Caco-2 (cell line): ENCODE measurements around the gene DOCK10. TPM values are rescaled to one million over a fixed set of nuclear protein-coding genes. Genes with fewer than 3 reads are reported as not detected.

Experiments used
- BruUV-seq: library from RNA; stranded (reverse); fragments of 400-500 nt; replicated peaks from 2 replicates; lab custom pipeline; 2021; lab: Mats Ljungman, UMichigan
- CTCF ChIA-PET: fragments of 300-600 bp; sonication (Branson Sonifier 250); formaldehyde crosslinking; loops from one replicate; lab custom pipeline; 2022; ENCODE audit warnings: antibody characterized with exemption; lab: Charles Lee
- POLR2A ChIA-PET: fragments of 300-600 bp; sonication (Branson Sonifier 250); formaldehyde crosslinking; loops from one replicate; lab custom pipeline; 2022; ENCODE audit warnings: antibody characterized with exemption; lab: Charles Lee
- DNase-seq, 2 experiments: peaks; one replicate each; pipeline versions ENCODE4 v3.0.0 to v3.0.0-alpha.2; 2020 to 2022
- H3K27me3 ChIP-seq: replicated peaks from 2 replicates; pipeline ENCODE4 v1.6.0; 2011; ENCODE audit warnings: low read length; ENCODE audit not compliant: control insufficient read depth, insufficient read depth
- H3K36me3 ChIP-seq: 2 replicates; pipeline ENCODE4 v1.5.1; 2011; ENCODE audit warnings: low read length; ENCODE audit not compliant: control insufficient read depth, insufficient read depth
- H3K4me1 ChIP-seq: fragments of 250-450 bp; sonication (Bioruptor Pico); 2 replicates; pipeline ENCODE4 v1.5.1; 2020; ENCODE audit warnings: mild to moderate bottlenecking
- H3K4me3 ChIP-seq: 2 replicates; pipeline ENCODE4 v1.5.1; 2011; ENCODE audit warnings: low read depth, mild to moderate bottlenecking, control low read depth, low read length
- H3K9me3 ChIP-seq: fragments of 250-450 bp; sonication (Bioruptor Pico); 2 replicates; pipeline ENCODE4 v1.5.1; 2020; ENCODE audit warnings: mild to moderate bottlenecking, moderate library complexity
- H3K27ac Mint-ChIP-seq: one replicate; pipeline ENCODE4 v1.8.0; 2022; ENCODE audit warnings: mixed read lengths; ENCODE audit not compliant: unreplicated experiment
- H3K27me3 Mint-ChIP-seq: one replicate; pipeline ENCODE4 v1.8.0; 2022; ENCODE audit warnings: mixed read lengths; ENCODE audit not compliant: insufficient read depth, unreplicated experiment
- H3K36me3 Mint-ChIP-seq: one replicate; pipeline ENCODE4 v1.8.0; 2022; ENCODE audit warnings: mild to moderate bottlenecking, mixed read lengths; ENCODE audit not compliant: insufficient read depth, unreplicated experiment
- H3K4me1 Mint-ChIP-seq: one replicate; pipeline ENCODE4 v1.8.0; 2022; ENCODE audit warnings: low read depth, mixed read lengths; ENCODE audit not compliant: unreplicated experiment
- H3K4me3 Mint-ChIP-seq: one replicate; pipeline ENCODE4 v1.8.0; 2022; ENCODE audit warnings: mild to moderate bottlenecking, moderate library complexity, mixed read lengths; ENCODE audit not compliant: unreplicated experiment
- H3K9me3 Mint-ChIP-seq: one replicate; pipeline ENCODE4 v1.8.0; 2022; ENCODE audit warnings: mixed read lengths; ENCODE audit not compliant: unreplicated experiment
- intact Hi-C: fragments of 100-400 bp; cut with micrococcal nuclease; formaldehyde crosslinking; loops from one replicate; pipeline ENCODE4 v1.10.0; 2022; ENCODE audit not compliant: unreplicated experiment
- total RNA-seq: library from RNA; stranded (reverse); gene quantifications from 2 replicates; pipeline ENCODE4 v1.2.3, GENCODE V29; 2022
- TF ChIP-seq, protein P1 (sequence below), 2 experiments: fragments of 200-600 bp in 1 of 2; IDR thresholded peaks; 1 replicate in 1 of 2; 2 replicates in 1 of 2; pipeline versions ENCODE4 v1.5.1 to v1.8.0; 2011 to 2022; ENCODE audit warnings: antibody characterized with exemption in 1 of 2, control low read depth in 1 of 2, inconsistent platforms in 1 of 2, low read depth in 1 of 2, low read length in 1 of 2, mild to moderate bottlenecking in 1 of 2, moderate library complexity in 1 of 2; ENCODE audit not compliant: insufficient read depth in 1 of 2, severe bottlenecking in 1 of 2, unreplicated experiment in 1 of 2

Gene DOCK10
- total RNA-seq, 1 experiment from 2014 or later = not detected

DNA sequence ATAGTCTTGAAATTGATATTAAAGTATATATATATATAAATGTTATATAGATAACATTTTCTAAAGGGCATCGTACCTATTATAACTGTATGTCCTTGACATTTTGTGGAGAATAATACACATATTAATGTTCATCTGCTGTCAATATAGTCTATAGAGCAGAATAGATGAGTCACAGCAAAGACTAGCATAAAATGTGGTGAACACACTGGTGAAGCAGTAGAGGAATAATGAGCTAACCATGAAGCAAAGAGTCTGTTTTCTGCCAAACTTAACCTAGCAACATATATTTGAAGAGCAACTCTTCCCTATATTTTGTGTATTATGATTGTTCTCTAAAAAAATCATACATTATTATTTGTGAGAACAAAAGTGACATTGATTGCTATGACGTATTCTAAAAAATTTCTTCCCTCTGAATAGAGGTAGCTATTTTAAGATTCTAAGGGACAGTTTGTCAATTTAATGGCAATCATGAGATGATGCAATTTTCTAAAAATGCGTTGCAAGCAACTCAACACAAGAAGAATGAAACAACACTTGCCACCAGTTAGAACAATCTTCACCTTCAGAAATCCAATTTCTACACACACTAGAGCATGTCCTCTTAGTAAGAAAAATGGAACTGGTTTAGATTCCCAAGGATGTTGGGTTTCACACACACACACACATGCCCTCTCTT, 22.0 kb downstream of the DOCK10 start:
- Mint-ChIP-seq H3K36me3 (no peaks in the 10 kb centered on the region), H3K27ac (no peak overlapping the region), H3K9me3 (no peaks in the 10 kb centered on the region), H3K4me1 (no peaks in the 10 kb centered on the region), H3K4me3 (no peak overlapping the region), H3K27me3 (peaks cover 3% of the 10 kb centered on the region)
- H3K4me3 ChIP-seq = no peak overlapping the region
- H3K36me3 ChIP-seq = no peaks in the 10 kb centered on the region
- TF ChIP-seq, protein P1, sequence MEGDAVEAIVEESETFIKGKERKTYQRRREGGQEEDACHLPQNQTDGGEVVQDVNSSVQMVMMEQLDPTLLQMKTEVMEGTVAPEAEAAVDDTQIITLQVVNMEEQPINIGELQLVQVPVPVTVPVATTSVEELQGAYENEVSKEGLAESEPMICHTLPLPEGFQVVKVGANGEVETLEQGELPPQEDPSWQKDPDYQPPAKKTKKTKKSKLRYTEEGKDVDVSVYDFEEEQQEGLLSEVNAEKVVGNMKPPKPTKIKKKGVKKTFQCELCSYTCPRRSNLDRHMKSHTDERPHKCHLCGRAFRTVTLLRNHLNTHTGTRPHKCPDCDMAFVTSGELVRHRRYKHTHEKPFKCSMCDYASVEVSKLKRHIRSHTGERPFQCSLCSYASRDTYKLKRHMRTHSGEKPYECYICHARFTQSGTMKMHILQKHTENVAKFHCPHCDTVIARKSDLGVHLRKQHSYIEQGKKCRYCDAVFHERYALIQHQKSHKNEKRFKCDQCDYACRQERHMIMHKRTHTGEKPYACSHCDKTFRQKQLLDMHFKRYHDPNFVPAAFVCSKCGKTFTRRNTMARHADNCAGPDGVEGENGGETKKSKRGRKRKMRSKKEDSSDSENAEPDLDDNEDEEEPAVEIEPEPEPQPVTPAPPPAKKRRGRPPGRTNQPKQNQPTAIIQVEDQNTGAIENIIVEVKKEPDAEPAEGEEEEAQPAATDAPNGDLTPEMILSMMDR (IDR thresholded peaks at IDR 0.05; ENCODE audit: insufficient read depth in 1 of 2, low read depth in 1 of 2, low read length in 1 of 2, severe bottlenecking in 1 of 2, unreplicated experiment in 1 of 2) = no peak
- no peaks in the 10 kb centered on the region for H3K9me3 ChIP-seq
- POLR2A ChIA-PET = no interaction called here
- CTCF ChIA-PET = no interaction called here
- no peaks in the 10 kb centered on the region for H3K4me1 ChIP-seq
- no peaks in the 10 kb centered on the region for H3K27me3 ChIP-seq
- intact Hi-C loops = no loop called here
- no TSS peak for BruUV-seq
- no peak for DNase-seq

DNA sequence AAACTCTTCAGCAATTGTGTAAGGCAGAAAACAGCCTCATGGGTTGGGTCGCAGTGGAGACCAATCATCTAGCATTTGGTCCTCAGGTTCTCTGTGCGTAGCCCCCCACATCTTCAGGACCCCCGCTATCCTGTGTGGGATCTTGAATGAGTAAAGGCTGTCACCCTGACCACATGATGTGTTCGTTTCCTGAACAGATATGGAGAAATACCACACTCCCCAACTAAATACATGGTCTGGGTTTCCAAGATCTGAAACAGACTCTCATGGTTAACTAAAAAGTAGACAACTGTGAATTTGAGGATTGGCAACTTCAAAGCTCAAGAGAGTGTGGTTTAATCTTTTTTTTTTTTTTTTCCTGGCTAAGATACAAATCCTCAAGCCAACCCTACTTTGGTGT, 23.2 kb downstream of the DOCK10 start:
- POLR2A ChIA-PET = no interaction called here
- H3K9me3 Mint-ChIP-seq = no peaks in the 10 kb centered on the region
- H3K27ac Mint-ChIP-seq = no peak overlapping the region
- no peaks in the 10 kb centered on the region for H3K4me1 Mint-ChIP-seq
- no TSS peak for BruUV-seq
- no peak overlapping the region for H3K4me3 Mint-ChIP-seq
- H3K9me3 ChIP-seq = no peaks in the 10 kb centered on the region
- peaks cover 3% of the 10 kb centered on the region for H3K27me3 Mint-ChIP-seq
- no peak overlapping the region for H3K4me3 ChIP-seq
- DNase-seq = no peak
- no peaks in the 10 kb centered on the region for H3K36me3 ChIP-seq
- intact Hi-C loops = no loop called here
- H3K27me3 ChIP-seq = no peaks in the 10 kb centered on the region
- no peaks in the 10 kb centered on the region for H3K36me3 Mint-ChIP-seq
- TF ChIP-seq, protein P1 (IDR thresholded peaks at IDR 0.05; ENCODE audit: insufficient read depth in 1 of 2, low read depth in 1 of 2, low read length in 1 of 2, severe bottlenecking in 1 of 2, unreplicated experiment in 1 of 2) = no peak
- CTCF ChIA-PET = no interaction called here
- H3K4me1 ChIP-seq = no peaks in the 10 kb centered on the region

DNA sequence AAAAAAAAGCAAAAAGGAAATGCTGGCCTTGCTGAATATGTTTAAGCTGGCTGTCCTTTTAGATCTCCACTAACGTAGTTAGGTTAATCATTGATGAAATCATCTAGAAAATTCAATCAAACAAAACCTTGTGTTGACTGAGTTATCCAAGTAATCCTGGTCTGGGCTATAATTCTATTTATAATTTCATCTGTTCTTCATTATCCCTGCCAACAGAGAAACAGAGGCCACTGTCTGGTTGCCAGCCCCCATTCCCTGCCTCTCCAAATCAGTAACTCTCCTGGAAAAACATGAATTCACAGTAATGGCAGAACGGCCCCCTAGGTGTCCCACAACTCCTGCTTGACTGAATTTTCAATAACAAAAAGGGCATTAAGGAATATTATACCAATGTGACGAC, 24.6 kb downstream of the DOCK10 start:
- Mint-ChIP-seq H3K4me3 (no peak overlapping the region), H3K27ac (no peak overlapping the region)

More for the DNA sequence above, 24.6 kb downstream of the DOCK10 start:
- no TSS peak for BruUV-seq
- CTCF ChIA-PET = no interaction called here
- POLR2A ChIA-PET = no interaction called here
- Histone ChIP-seq H3K27me3 (no peaks in the 10 kb centered on the region), H3K4me3 (no peak overlapping the region), H3K9me3 (no peaks in the 10 kb centered on the region), H3K36me3 (no peaks in the 10 kb centered on the region), H3K4me1 (no peaks in the 10 kb centered on the region)
- peaks cover 3% of the 10 kb centered on the region for H3K27me3 Mint-ChIP-seq
- no peak for DNase-seq
- H3K36me3 Mint-ChIP-seq = no peaks in the 10 kb centered on the region
- H3K4me1 Mint-ChIP-seq = no peaks in the 10 kb centered on the region
- TF ChIP-seq, protein P1 (IDR thresholded peaks at IDR 0.05; ENCODE audit: insufficient read depth in 1 of 2, low read depth in 1 of 2, low read length in 1 of 2, severe bottlenecking in 1 of 2, unreplicated experiment in 1 of 2) = no peak
- H3K9me3 Mint-ChIP-seq = no peaks in the 10 kb centered on the region
- intact Hi-C loops = no loop called here
